Rectal smooth muscle tissue (tissue), 1 donor: ENCODE measurements around the gene MAMLD1.

Experiments
- H3K27ac ChIP-seq: one replicate; pipeline ENCODE4 v1.7.0; 2013; ENCODE audit warnings: low read depth, low read length, inconsistent platforms
- H3K27me3 ChIP-seq: one replicate; pipeline ENCODE4 v1.7.0; 2013; ENCODE audit warnings: low read length; ENCODE audit not compliant: control insufficient read depth, insufficient read depth
- H3K36me3 ChIP-seq: one replicate; pipeline ENCODE4 v1.7.0; 2013; ENCODE audit warnings: low read length; ENCODE audit not compliant: control insufficient read depth, insufficient read depth
- H3K4me1 ChIP-seq: one replicate; pipeline ENCODE4 v1.7.0; 2013; ENCODE audit warnings: low read length; ENCODE audit not compliant: control insufficient read depth, insufficient read depth
- H3K4me3 ChIP-seq: one replicate; pipeline ENCODE4 v1.7.0; 2013; ENCODE audit warnings: low read length
- H3K9ac ChIP-seq: one replicate; pipeline ENCODE4 v1.7.0; 2013; ENCODE audit warnings: low read length

Gene MAMLD1

DNA sequence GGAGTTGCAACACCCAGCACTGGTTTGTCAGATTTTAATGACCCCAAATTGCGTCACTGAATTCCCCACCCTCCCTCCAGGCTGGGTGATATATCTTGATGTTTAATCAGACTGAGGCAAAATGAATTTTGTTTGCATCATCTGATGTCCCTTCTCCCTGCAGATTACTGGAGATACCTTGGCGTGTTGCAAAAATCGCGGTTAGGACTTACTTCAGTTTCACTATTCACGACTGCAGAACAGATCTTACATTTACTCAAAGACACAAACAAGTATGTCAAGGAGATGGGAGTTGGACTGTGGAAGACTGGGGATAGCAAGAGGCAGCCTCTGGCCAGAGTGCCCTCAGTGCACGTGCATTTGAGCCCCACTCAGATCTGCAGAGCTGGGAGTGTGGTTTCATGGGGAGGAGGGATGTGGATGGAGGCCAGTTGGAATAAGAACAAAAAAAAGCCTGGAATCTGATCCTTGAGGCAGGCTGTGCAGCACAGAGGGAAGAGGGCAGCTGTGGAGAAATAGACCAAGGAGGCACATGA, 113.1 kb downstream of the MAMLD1 start:
- Histone ChIP-seq H3K4me1 (no peaks in the 10 kb centered on the region), H3K27ac (no peak overlapping the region), H3K27me3 (peaks cover 3% of the 10 kb centered on the region), H3K36me3 (no peaks in the 10 kb centered on the region), H3K4me3 (no peak overlapping the region), H3K9ac (no peak overlapping the region)

DNA sequence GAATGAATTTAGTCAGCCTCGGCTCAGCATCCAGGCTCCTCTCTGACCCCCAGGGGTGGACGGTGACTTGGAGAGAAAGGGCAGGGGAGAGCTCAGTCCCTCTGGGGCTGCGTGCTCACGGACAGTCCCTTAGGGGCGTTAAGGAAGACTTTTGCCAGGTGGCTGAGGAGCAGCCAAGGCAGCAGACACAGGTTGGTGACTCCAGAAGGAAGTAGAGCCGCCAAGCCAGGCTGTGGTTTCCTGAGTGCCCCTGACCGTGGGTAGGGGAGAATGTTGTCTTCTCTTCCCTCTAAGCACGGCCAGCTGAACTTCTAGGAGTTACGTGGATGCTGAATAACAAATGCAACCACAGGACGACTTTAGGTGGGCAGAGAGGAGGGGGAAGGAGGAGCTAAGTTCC, 114.3 kb downstream of the MAMLD1 start:
- H3K4me3 ChIP-seq = no peak overlapping the region
- peaks cover 3% of the 10 kb centered on the region for H3K27me3 ChIP-seq
- H3K4me1 ChIP-seq = no peaks in the 10 kb centered on the region
- H3K27ac ChIP-seq = no peak overlapping the region
- H3K9ac ChIP-seq = no peak overlapping the region
- no peaks in the 10 kb centered on the region for H3K36me3 ChIP-seq

DNA sequence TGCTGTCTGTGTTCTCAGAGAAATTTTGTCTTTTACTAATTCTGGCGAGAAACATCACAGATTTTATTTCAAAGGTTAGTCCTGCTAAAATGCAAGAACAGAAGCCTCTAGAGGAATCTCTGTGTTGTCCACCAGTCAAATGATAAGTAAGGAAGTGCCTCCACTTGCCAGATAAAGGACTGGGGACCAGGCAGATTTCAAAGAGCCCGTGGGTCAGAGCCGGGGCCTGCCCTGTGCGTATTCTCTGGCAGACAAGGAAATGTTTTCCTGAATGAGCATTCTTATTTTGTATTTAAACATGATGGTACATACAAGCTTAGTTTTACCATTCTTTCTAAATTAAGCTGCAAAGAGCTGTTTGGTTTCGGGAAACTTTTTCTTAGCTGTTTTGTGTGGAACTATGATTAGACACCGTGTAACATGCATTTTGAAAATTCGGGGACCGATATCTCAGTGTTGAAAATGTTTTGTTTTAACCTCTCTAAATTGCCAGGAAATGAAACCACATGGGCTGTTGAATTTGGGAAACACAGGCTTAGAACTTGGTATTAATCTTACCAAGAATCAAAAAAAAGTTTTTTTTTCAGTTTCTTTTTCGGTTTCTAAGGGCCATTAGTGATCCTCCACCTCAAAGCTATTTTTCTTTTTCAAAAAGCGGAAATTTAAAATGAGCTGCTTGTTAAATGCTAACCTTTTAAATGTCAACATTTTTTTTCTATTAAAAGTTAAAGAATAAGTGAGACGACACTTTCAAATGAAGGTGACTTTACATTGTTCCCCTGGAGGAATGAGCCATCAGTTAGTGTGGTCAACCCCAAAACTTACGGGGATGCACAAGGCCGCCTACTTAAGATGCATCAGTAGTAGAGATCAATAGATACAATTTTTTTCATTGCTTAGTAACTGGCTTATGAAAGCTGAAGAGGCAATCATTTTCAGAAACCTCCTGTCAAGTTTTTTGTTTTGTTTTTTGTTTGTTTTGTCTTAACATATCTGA, 115.7 kb downstream of the MAMLD1 start:
- H3K27me3 ChIP-seq = no peaks in the 10 kb centered on the region
- H3K36me3 ChIP-seq = no peaks in the 10 kb centered on the region
- no peak overlapping the region for H3K9ac ChIP-seq
- no peaks in the 10 kb centered on the region for H3K4me1 ChIP-seq
- no peak overlapping the region for H3K27ac ChIP-seq
- H3K4me3 ChIP-seq = no peak overlapping the region

DNA sequence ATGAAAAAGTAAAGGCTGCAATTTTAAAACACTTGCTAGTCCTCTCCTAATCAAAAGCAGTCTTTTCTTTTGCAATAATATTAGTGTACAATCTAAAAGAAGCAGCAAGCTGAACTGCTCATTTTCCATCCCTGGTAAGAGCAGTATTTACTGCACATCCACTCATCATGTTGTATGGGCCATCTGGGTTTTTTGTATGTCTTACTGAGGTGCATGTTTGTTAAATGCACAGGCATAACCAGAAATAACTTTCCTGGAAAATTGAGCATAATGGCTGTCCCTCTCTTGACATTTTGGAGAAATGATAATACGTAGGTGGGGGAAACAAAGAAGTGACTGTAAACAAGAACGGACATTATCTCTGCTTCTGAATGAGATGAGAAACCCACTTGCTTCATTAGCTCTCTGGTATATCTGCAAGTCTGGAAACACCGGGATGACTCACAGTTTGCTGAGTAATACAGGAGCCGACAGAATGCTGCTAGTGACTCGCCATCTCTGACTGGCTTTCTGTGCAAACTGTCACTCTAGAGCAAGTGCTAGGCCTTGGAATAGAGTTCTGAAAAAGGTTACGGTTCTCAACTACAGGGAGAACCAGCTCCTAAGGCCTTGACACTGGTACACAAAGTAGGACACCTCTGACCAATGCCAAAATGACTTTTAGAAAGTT, 119.6 kb downstream of the MAMLD1 start:
- Histone ChIP-seq H3K4me3 (no peak overlapping the region), H3K27me3 (no peaks in the 10 kb centered on the region), H3K9ac (no peak overlapping the region), H3K4me1 (no peaks in the 10 kb centered on the region), H3K36me3 (no peaks in the 10 kb centered on the region), H3K27ac (no peak overlapping the region)

DNA sequence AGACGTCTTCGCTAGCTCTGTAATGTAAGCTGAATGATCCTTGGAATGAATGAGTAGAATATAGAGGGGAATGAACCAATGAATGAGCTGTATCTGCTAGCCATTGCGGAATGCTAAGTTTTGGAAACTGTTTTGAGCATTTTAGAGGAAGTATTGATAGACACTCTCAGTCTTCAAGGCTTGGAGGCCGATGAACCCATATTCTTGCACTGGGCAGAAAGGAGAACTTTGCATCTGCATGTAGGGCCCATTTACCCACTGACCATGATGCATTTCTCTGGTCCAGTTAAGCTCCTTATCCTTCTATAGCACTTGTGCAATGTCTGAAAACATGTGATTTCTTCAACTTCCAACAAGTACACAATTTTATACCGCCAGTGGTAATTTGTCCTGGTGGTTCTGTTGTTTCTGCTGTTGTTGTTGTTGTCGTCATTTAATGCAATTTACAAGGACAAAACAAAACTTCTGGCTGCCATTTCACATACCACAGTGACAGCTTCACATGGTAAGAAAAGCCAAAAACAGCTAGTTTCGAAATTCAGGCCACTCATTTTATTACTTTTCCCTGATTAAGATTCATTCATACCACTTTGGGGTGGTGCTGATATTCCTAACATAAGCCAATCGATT, 120.4 kb downstream of the MAMLD1 start:
- Histone ChIP-seq H3K4me1 (no peaks in the 10 kb centered on the region), H3K4me3 (no peak overlapping the region), H3K27ac (no peak overlapping the region), H3K36me3 (no peaks in the 10 kb centered on the region), H3K27me3 (no peaks in the 10 kb centered on the region), H3K9ac (no peak overlapping the region)

DNA sequence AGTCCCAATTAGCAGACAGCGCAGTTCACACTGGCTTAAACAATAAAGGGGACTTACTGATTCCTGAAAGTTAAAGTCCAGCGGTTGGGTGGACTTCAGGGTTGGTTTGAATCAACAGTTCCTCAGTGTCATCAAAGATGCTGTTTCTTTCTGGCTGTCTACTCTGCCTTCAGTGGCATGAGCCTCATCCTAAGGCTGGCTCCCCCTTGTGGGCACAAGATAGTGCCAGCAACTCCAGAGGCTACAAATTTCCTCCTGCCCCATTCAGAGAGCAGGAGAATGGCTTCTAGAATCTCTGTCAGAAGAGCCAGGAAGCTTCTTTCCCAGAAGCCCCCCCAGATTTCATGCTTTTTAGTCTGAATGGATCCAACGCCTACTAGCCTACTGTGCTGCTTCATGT, 122.9 kb downstream of the MAMLD1 start:
- Histone ChIP-seq H3K4me1 (no peaks in the 10 kb centered on the region), H3K27me3 (no peaks in the 10 kb centered on the region), H3K4me3 (no peak overlapping the region), H3K9ac (no peak overlapping the region), H3K36me3 (no peaks in the 10 kb centered on the region), H3K27ac (no peak overlapping the region)

DNA sequence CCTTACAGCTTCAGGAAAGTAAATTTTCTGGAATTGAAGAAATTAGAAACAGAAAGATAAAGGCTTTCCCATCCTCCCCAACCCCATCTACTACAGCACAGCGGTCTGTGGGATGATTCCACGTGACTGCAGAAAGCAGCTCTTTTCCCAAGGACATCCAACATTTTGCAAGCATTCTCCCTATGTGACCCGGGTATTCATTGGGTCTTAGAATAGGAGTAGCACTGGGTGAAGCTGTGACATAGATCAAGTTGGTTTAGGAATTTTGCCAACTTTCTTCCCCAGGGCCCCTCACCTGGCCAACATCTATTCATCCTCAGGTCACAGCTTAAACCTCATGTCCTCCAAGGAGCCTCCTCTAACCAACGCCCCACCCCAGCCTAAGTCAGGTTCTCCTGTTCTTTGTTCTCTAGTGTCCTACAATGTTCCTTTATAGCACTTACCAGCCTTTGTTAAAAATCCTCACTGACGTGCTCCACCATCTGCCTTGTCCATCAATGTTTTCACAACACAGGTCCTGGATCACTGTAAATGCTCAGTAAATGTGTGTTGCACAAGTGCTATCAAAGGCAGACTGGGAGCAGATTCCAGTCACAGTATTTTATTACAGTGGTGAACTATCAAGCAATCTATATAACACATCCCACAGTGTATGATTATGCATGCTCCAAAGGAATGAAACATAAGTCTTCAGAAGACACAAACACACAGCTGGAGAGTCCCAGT, 124.4 kb downstream of the MAMLD1 start:
- Histone ChIP-seq H3K36me3 (no peaks in the 10 kb centered on the region), H3K4me1 (no peaks in the 10 kb centered on the region), H3K27me3 (no peaks in the 10 kb centered on the region), H3K9ac (no peak overlapping the region), H3K27ac (no peak overlapping the region), H3K4me3 (no peak overlapping the region)

DNA sequence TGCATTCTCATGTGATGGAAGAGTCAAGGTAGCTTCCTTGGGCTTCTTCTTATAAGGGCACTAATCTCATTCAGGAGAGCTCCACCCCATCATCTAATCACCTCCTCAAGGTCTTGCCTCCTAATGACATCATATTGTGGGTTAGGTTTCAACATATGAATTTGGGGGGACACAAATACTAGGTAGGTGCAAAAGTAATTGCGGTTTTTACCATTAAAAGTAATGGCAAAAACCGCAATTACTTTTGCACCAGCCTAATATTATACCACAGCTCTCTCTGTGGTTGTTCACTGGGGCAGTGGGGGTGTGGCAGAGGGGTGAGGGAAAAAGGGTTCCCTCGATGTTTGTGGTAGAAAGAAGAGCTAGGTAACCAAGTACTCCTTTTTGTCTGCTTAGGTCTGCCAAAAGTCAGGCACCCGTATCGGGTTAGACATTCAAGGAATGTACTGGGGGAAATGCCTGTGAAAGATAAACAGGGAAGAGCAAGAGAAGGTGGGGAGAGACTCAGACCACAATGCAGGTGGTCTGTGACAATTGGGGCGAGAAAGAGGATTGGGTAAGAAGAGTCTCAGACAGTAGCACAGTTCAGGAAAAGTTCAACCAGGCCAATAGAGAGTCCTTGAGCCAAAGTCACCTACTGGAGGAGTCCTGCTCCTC, 126.4 kb downstream of the MAMLD1 start:
- H3K36me3 ChIP-seq = no peaks in the 10 kb centered on the region
- H3K4me1 ChIP-seq = no peaks in the 10 kb centered on the region
- no peak overlapping the region for H3K4me3 ChIP-seq
- H3K9ac ChIP-seq = no peak overlapping the region
- no peaks in the 10 kb centered on the region for H3K27me3 ChIP-seq
- no peak overlapping the region for H3K27ac ChIP-seq

DNA sequence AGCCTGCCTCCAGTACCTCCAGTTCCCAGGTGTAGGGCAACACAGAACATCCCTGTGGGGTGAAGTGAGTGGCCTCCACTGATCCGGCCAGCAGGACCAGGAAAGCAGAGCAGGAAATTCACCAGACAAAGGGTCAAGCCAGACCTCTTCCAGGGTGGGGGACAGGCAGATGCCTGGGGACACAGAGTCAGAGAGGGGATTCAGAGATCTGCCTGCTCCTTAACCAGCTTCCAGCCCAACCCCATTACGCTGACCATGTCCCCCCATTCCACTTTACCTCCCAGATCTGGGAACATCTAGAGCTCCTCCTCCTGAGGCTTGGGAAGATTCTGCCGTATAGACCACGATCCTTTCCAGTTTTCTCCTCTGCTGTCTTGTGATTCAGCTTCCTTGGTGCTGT, 132.4 kb downstream of the MAMLD1 start:
- H3K27ac ChIP-seq = no peak overlapping the region
- no peaks in the 10 kb centered on the region for H3K27me3 ChIP-seq
- no peak overlapping the region for H3K4me3 ChIP-seq
- H3K36me3 ChIP-seq = no peaks in the 10 kb centered on the region
- H3K4me1 ChIP-seq = no peaks in the 10 kb centered on the region
- no peak overlapping the region for H3K9ac ChIP-seq

DNA sequence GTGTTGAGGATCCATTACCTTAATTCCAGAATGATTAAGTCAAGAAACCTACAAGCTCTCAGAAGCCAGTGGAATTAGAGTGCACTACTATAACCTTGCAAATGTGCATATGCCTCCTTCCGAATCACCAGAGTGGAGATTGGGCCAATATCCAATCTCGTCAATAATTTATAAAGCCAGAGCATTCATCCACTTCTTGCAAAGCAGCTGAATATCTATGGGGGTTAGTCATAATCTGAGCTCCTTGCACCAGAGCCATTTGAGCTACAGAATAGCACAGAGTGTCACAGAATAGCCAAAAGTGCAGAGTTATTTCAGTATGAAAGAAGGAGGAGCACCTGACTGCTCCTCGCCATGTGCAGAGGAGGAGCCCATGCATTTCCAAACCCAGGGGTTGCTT, 136.1 kb downstream of the MAMLD1 start:
- Histone ChIP-seq H3K4me1 (no peaks in the 10 kb centered on the region), H3K36me3 (no peaks in the 10 kb centered on the region), H3K9ac (no peak overlapping the region), H3K27ac (no peak overlapping the region), H3K27me3 (no peaks in the 10 kb centered on the region), H3K4me3 (no peak overlapping the region)

DNA sequence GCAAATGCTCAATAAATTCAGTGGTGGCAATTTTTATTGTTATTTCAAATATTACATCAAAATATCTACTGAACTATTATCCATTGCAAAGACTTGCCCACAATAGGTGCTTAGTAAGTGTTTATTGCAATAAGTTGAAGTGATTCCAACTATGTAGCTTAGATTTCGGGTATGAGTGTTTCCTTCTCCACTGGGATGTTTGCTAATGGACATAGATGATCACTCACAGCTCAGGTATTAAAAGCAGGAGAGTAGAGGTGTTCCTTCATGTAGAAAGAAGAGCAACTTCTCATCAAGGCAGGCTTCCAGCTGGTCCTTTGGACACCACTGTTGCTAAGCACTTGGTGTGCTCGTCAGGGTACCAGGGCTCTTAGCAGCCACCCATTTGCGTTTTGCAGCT, 139.0 kb downstream of the MAMLD1 start:
- Histone ChIP-seq H3K4me1 (no peaks in the 10 kb centered on the region), H3K27ac (no peak overlapping the region), H3K27me3 (no peaks in the 10 kb centered on the region), H3K36me3 (no peaks in the 10 kb centered on the region), H3K4me3 (no peak overlapping the region), H3K9ac (no peak overlapping the region)
